Neural progenitor cell (in vitro differentiated cells): ENCODE data around the gene THEM4.

Experiments
- CTCF ChIP-seq: fragments of 200-600 bp; sonication (generic); IDR thresholded peaks from 2 replicates; pipeline ENCODE4 v1.5.1; 2017; ENCODE audit warnings: antibody characterized with exemption, mild to moderate bottlenecking
- EZH2 ChIP-seq: fragments of 200-600 bp; sonication (generic); IDR thresholded peaks from 2 replicates; pipeline ENCODE4 v1.6.1; 2017; ENCODE audit warnings: antibody characterized with exemption, mild to moderate bottlenecking, moderate library complexity
- EZH2phosphoT487 ChIP-seq: fragments of 200-600 bp; sonication (generic); IDR thresholded peaks from 2 replicates; pipeline ENCODE4 v1.6.1; 2017; ENCODE audit warnings: antibody characterized with exemption

GRCh38 chr1:151846062-151846568, 63.2 kb downstream of the THEM4 start:
- TF ChIP-seq CTCF: no peak
- TF ChIP-seq EZH2phosphoT487: no peak
- TF ChIP-seq EZH2: no peak
